ENCODE data around the gene CRTC3.
"Not testable (repeated sequence)": the region's sequence is repeated elsewhere in the genome, so short reads cannot be mapped to it uniquely, and the experiment has no call there.

CRTC3 gene

GRCh38 chr15:90677807-90678790, 148.4 kb downstream of the CRTC3 start:
- no peak for DNase-seq (ENCODE audit: low read depth)

- no peak for DNase-seq (ENCODE audit: low read depth)
Observed at GRCh38 chr15:90679959-90680358, 150.2 kb downstream of the CRTC3 start.

DNA sequence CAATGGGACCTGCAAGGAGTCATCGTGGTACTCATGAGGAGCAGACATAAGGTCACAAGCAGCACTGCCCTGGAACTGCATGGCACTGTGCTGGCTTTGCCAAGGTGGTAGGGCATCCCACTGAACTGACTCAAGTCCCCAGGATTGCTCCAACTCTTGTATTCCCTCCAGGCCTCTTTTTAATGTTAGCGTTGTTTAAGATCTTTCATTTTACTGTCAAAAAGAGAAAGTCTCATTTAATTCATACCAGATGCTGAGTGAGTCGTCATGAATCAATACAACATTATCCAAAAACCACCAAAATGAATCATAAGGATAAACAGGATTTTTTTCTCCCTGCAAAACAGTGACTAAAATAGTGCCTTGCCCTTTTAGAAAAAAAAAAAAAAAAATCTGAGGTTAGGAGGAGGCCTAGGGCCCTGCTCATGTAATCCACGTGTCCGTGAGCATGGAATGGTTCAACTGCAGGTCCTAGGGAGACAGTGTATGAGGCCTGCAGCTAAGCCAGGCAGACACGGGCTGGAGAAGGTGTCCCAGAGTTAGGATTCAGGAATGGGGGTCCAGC, 150.7 kb downstream of the CRTC3 start:
- DNase-seq (ENCODE audit: low read depth), result no peak

DNA sequence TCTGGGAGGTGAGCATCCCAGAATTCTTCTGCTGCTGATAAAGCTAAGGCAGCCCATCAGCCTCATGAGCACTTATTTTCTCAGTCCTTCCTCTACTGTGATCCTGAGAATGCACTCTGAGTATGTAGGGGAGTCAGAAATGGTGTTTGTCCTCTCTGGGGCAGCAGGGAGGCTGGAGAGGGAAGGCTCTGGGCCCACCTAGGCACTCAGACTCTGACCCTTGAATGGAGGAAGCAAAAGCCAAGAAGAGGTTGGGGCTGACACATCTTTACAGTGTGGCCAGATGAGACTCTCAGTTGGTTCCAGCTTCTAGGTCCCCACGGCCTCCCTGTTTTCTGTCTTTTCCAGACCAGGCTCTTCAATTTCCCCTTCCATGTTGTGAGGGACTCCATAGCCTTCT, 151.3 kb downstream of the CRTC3 start:
- no peak for DNase-seq (ENCODE audit: low read depth)

DNA sequence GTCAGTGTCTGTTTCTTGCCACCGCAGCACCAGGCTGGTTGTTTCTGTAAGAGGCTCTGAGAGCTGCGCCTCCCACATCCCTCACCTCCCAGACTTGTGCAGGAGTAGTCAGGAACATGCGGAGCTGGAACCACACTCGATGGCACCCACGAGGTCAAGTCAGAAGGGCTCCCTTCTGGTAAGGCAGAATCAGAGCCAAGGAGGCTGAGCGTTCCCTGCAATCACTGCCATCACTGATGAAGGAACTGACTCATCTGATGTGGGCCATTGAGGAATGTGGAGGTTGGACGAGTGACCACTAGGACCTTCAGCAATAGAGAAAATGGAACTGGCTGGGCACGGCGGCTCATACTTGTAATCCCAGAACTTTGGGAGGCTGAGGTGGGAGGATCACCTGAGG, 151.8 kb downstream of the CRTC3 start:
- DNase-seq (ENCODE audit: low read depth), result no peak

GRCh38 chr15:90683371-90683770, 153.6 kb downstream of the CRTC3 start:
- DNase-seq (ENCODE audit: low read depth), result no peak

- no peak for DNase-seq (ENCODE audit: low read depth)
Observed at GRCh38 chr15:90683876-90684275, 154.2 kb downstream of the CRTC3 start.

- DNase-seq (ENCODE audit: low read depth), result no peak
Observed at GRCh38 chr15:90684281-90684680, 154.6 kb downstream of the CRTC3 start.

GRCh38 chr15:90685591-90686434, 156.1 kb downstream of the CRTC3 start:
- no peak for DNase-seq (ENCODE audit: low read depth)

DNA sequence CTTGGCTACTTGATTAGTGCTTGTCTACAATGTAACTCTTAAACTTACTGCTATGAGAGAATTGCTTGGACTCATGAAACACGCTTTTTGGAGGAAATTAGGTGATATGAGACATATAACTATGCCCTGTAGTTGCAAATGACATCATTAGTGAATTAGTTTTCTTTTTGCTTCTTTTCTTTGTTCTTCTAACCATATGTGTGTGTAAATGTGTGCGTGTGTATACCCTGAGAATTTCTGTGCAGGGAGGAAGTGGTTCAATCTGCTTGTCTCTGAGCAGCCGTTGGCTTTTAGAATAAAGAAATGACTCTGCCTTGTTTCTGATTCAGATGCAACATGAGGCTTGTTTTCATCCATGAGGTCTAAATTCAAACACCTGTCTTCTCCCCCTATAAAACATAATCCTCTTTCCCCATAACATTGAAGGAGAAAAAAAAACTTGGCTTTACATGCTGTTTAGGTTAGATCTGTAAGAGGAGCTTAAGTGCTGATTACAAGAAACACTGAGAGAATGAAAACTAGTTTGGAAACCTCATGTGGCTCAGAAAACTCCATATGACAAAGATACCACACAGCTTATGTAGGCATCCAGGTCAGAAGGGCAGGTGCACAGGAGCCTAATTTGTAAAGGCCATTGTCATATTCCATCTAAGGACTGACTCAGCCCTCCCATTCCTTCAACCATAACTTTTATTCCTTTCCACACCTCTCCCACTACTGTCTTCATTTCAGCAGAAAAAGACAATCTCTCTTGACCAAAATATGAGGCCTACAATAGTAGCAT, 156.9 kb downstream of the CRTC3 start:
- DNase-seq (ENCODE audit: low read depth), result no peak

DNA sequence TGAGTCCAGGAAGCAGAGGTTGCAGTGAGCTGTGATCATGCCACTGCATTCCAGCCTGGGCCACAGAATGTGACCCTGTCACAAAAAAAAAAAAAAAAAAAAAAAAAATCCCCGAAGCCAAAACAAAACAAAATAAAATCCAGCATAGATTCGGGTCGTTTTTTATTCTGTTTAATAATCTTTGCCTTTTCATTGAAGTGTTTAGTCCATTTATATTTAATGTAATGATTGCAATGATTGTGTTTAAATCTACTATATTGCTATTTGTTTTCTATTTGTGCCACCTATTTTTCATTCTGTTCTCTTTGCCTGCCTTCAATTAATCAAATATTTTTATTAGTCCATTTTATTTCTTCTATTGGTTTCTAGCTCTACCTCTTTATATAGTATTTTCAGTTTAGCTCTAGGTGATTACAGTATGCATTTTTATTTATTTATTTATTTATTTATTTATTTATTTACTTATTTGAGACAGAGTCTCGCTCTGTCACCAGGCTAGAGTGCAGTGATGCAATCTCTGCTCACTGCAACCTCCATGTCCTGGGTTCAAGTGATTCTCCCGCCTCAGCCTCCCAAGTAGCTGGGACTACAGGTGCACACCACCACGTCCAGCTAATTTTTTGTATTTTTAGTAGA, 159.7 kb downstream of the CRTC3 start:
- not testable (repeated sequence) for DNase-seq (ENCODE audit: low read depth)

DNA sequence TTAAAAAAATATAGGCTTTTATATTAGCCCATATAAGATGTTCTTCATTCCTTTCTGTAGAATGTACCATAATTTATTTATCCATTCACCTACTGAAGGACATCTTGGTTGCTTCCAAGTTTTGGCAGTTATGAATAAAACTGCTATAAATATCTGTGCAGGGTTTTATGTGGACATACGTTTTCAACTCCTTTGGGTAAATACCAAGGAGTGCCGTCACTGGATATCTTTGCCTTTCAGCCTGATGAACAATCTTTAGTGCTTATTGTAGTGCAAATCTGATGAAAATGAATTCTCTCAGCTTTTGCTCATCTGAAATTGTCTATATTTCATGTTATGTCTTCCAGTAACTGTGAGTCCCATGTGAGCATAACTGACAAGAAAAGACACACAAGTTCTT, 160.9 kb downstream of the CRTC3 start:
- no peak for DNase-seq (ENCODE audit: low read depth)

DNA sequence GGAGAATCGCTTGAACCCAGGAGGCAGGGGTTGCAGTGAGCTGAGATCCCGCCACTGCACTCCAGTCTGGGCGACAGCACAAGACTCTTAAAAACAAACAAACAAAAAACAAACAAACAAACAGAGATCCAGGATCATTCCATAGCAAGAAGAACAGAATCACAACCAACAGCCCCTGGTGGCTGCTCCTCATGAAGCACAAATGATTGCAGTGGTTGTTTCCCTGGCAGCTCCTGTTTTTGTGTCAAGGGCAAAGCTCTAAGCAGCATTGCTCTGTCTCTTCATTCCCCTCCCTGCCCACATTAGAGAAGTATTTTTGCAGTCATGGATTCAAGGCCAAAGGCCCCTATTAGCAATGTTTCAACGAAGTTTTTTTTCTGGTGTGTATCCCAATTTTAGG, 161.6 kb downstream of the CRTC3 start:
- no peak for DNase-seq (ENCODE audit: low read depth)

GRCh38 chr15:90691982-90692773, 162.5 kb downstream of the CRTC3 start:
- DNase-seq (ENCODE audit: low read depth), result no peak
